Astrocyte (in vitro differentiated cells and primary cell): ENCODE results near the gene SCCPDH.

ENCODE experiments used
- EZH2 ChIP-seq: IDR thresholded peaks from 2 replicates; pipeline ENCODE4 v1.6.1; 2012; ENCODE audit warnings: mild to moderate bottlenecking, low read length, inconsistent platforms; ENCODE audit not compliant: insufficient read depth
- TF ChIP-seq, protein P1 (sequence below): IDR thresholded peaks from 2 replicates; pipeline ENCODE4 v1.5.1; 2011; ENCODE audit warnings: low read depth, mild to moderate bottlenecking, inconsistent platforms, low read length, moderate library complexity; ENCODE audit not compliant: insufficient read depth

DNA sequence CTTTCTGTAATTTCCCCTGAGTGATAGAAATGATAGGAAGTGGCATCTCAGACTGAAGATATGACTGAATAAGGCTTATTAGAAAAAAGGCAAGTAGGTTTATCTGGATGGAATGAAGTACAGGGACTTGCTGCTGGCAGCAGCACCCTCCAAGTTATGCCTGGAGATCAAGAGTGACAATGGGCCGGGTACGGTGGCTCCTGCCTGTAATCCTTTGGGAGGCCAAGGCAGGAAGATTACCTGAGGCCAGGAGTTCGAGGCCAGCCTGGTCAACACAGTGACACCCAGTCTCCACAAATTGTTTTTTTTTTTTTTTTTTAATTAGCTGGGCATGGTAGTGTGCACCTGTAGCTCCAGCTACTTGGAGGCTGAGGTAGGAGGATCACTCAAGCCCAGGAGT is 87.8 kb downstream of the SCCPDH start:
- TF ChIP-seq, protein P1, sequence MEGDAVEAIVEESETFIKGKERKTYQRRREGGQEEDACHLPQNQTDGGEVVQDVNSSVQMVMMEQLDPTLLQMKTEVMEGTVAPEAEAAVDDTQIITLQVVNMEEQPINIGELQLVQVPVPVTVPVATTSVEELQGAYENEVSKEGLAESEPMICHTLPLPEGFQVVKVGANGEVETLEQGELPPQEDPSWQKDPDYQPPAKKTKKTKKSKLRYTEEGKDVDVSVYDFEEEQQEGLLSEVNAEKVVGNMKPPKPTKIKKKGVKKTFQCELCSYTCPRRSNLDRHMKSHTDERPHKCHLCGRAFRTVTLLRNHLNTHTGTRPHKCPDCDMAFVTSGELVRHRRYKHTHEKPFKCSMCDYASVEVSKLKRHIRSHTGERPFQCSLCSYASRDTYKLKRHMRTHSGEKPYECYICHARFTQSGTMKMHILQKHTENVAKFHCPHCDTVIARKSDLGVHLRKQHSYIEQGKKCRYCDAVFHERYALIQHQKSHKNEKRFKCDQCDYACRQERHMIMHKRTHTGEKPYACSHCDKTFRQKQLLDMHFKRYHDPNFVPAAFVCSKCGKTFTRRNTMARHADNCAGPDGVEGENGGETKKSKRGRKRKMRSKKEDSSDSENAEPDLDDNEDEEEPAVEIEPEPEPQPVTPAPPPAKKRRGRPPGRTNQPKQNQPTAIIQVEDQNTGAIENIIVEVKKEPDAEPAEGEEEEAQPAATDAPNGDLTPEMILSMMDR = no peak
- TF ChIP-seq EZH2 = no peak
